H9 (cell line): ENCODE results near the gene RAET1L. TPM values are rescaled to one million over a fixed set of nuclear protein-coding genes. Genes with fewer than 3 reads are reported as not detected.

Source experiments
- DNase-seq: peaks from one replicate; pipeline ENCODE4 v3.0.0-alpha.2; 2017
- H2AFZ ChIP-seq: one replicate; pipeline ENCODE4 v1.6.1; 2013; ENCODE audit warnings: mild to moderate bottlenecking, low read length, control low read depth, moderate library complexity
- H2AK5ac ChIP-seq: 2 replicates; pipeline ENCODE4 v1.6.1; 2013; ENCODE audit warnings: low read length, control low read depth, mixed read lengths; ENCODE audit not compliant: insufficient read length
- H2BK120ac ChIP-seq: one replicate; pipeline ENCODE4 v1.6.1; 2013; ENCODE audit warnings: low read depth, mild to moderate bottlenecking, low read length, control low read depth, inconsistent platforms; ENCODE audit not compliant: poor library complexity, severe bottlenecking
- H2BK12ac ChIP-seq: 2 replicates; pipeline ENCODE4 v1.6.1; 2013; ENCODE audit warnings: low read length, control low read depth, mixed read lengths, low read depth; ENCODE audit not compliant: insufficient read length
- H2BK15ac ChIP-seq: 2 replicates; pipeline ENCODE4 v1.6.1; 2013; ENCODE audit warnings: low read depth, low read length, control low read depth
- H2BK20ac ChIP-seq: one replicate; pipeline ENCODE4 v1.6.1; 2013; ENCODE audit warnings: low read depth, mild to moderate bottlenecking, low read length, control low read depth, inconsistent platforms; ENCODE audit not compliant: poor library complexity, severe bottlenecking
- H2BK5ac ChIP-seq: 2 replicates; pipeline ENCODE4 v1.6.1; 2013; ENCODE audit warnings: low read length, control low read depth, mixed read lengths; ENCODE audit not compliant: insufficient read length
- H3K14ac ChIP-seq: 2 replicates; pipeline ENCODE4 v1.6.1; 2013; ENCODE audit warnings: low read length, control low read depth; ENCODE audit not compliant: insufficient read depth
- H3K18ac ChIP-seq: 2 replicates; pipeline ENCODE4 v1.6.1; 2013; ENCODE audit warnings: low read depth, mild to moderate bottlenecking, mixed read lengths, low read length, control low read depth; ENCODE audit not compliant: insufficient read length
- H3K23ac ChIP-seq: 2 replicates; pipeline ENCODE4 v1.6.1; 2013; ENCODE audit warnings: low read length, control low read depth, mixed read lengths, low read depth; ENCODE audit not compliant: insufficient read length
- H3K23me2 ChIP-seq: 2 replicates; pipeline ENCODE4 v1.6.1; 2013; ENCODE audit warnings: low read depth, mild to moderate bottlenecking, mixed read lengths, low read length, control low read depth; ENCODE audit not compliant: insufficient read length, poor library complexity, severe bottlenecking
- H3K27ac ChIP-seq: 2 replicates; pipeline ENCODE4 v1.5.1; 2013; ENCODE audit warnings: low read length, control low read depth, mixed read lengths, low read depth; ENCODE audit not compliant: insufficient read length
- H3K27me3 ChIP-seq: 2 replicates; pipeline ENCODE4 v1.6.1; 2013; ENCODE audit warnings: low read length, control low read depth, inconsistent platforms; ENCODE audit not compliant: insufficient read depth
- H3K4ac ChIP-seq: 2 replicates; pipeline ENCODE4 v1.6.1; 2013; ENCODE audit warnings: low read depth, mild to moderate bottlenecking, control low read depth, inconsistent platforms, low read length, moderate library complexity
- H3K4me1 ChIP-seq: 2 replicates; pipeline ENCODE4 v1.6.1; 2013; ENCODE audit warnings: low read length, control low read depth, inconsistent platforms; ENCODE audit not compliant: insufficient read depth
- H3K4me2 ChIP-seq: 2 replicates; pipeline ENCODE4 v1.6.1; 2013; ENCODE audit warnings: low read length, control low read depth, mixed read lengths; ENCODE audit not compliant: insufficient read length, insufficient read depth
- H3K56ac ChIP-seq: 2 replicates; pipeline ENCODE4 v1.6.1; 2013; ENCODE audit warnings: low read depth, mild to moderate bottlenecking, mixed read lengths, low read length, control low read depth; ENCODE audit not compliant: insufficient read length
- H3K79me1 ChIP-seq: 2 replicates; pipeline ENCODE4 v1.6.1; 2013; ENCODE audit warnings: low read depth, mild to moderate bottlenecking, moderate library complexity, low read length, control low read depth, inconsistent platforms; ENCODE audit not compliant: insufficient read depth, poor library complexity, severe bottlenecking
- H3K79me2 ChIP-seq: 2 replicates; pipeline ENCODE4 v1.6.1; 2013; ENCODE audit warnings: low read length, control low read depth, inconsistent platforms; ENCODE audit not compliant: insufficient read depth
- H3K9ac ChIP-seq: 2 replicates; pipeline ENCODE4 v1.6.1; 2013; ENCODE audit warnings: low read length, control low read depth, mixed read lengths; ENCODE audit not compliant: insufficient read length; ENCODE audit errors: extremely low read depth
- H3K9me3 ChIP-seq: one replicate; pipeline ENCODE4 v1.6.1; 2013; ENCODE audit warnings: low read depth, low read length, inconsistent platforms; ENCODE audit not compliant: control insufficient read depth
- H3T11ph ChIP-seq: one replicate; pipeline ENCODE4 v1.6.1; 2013; ENCODE audit warnings: mild to moderate bottlenecking, low read length, control low read depth, inconsistent platforms
- H4K20me1 ChIP-seq: one replicate; pipeline ENCODE4 v1.6.1; 2013; ENCODE audit not compliant: control insufficient read depth, insufficient read length, insufficient read depth
- H4K5ac ChIP-seq: 2 replicates; pipeline ENCODE4 v1.6.1; 2013; ENCODE audit warnings: low read depth, mild to moderate bottlenecking, mixed read lengths, low read length, control low read depth; ENCODE audit not compliant: insufficient read length
- H4K8ac ChIP-seq: replicated peaks from 2 replicates; pipeline ENCODE4 v1.6.1; 2013; ENCODE audit warnings: low read length, control low read depth, mixed read lengths, low read depth; ENCODE audit not compliant: insufficient read length
- H4K91ac ChIP-seq: 2 replicates; pipeline ENCODE4 v1.6.1; 2013; ENCODE audit warnings: low read depth, mild to moderate bottlenecking, moderate library complexity, mixed read lengths, low read length, control low read depth; ENCODE audit not compliant: insufficient read length
- H3K27ac Mint-ChIP-seq, 3 experiments: 2 replicates in 2 of 3; 3 replicates in 1 of 3; pipeline ENCODE4 v1.8.0; 2020 to 2021; ENCODE audit warnings: mixed read lengths in 3 of 3, mild to moderate bottlenecking in 1 of 3, moderate library complexity in 1 of 3
- H3K27me3 Mint-ChIP-seq: 2 replicates; pipeline ENCODE4 v1.8.0; 2021; ENCODE audit warnings: low read depth, mild to moderate bottlenecking, moderate library complexity, mixed read lengths
- H3K36me3 Mint-ChIP-seq, 3 experiments: 2 replicates in 2 of 3; 3 replicates in 1 of 3; pipeline ENCODE4 v1.8.0; 2020 to 2021; ENCODE audit warnings: low read depth in 3 of 3, mixed read lengths in 3 of 3; ENCODE audit not compliant: insufficient read depth in 1 of 3
- H3K4me1 Mint-ChIP-seq, 2 experiments: 2 replicates each; pipeline ENCODE4 v1.8.0; 2020; ENCODE audit warnings: mixed read lengths in 2 of 2
- H3K4me3 Mint-ChIP-seq, 2 experiments: 2 replicates in 1 of 2; 3 replicates in 1 of 2; pipeline ENCODE4 v1.8.0; 2020 to 2021; ENCODE audit warnings: mild to moderate bottlenecking in 2 of 2, mixed read lengths in 2 of 2, moderate library complexity in 1 of 2
- H3K9me3 Mint-ChIP-seq, 2 experiments: 2 replicates in 1 of 2; 3 replicates in 1 of 2; pipeline ENCODE4 v1.8.0; 2020; ENCODE audit warnings: mild to moderate bottlenecking in 2 of 2, mixed read lengths in 2 of 2, moderate library complexity in 1 of 2
- CTCF ChIP-seq: fragments of 200-600 bp; sonication (generic); conservative IDR thresholded peaks from 3 replicates; pipeline ENCODE4 v1.8.0; 2021; ENCODE audit warnings: antibody characterized with exemption, mild to moderate bottlenecking
- WGBS: extraction: QIAGEN DNeasy Blood & Tissue Kit; methylation state at CpG from one replicate; pipeline ENCODE4 v1.1.7; 2013; ENCODE audit warnings: missing lambda C conversion rate, low lambda C conversion rate, mixed read lengths; ENCODE audit not compliant: insufficient read length; ENCODE audit errors: extremely low coverage; 5-methylcytosine and 5-hydroxymethylcytosine counted together
- total RNA-seq: library from RNA; stranded (reverse); gene quantifications from 2 replicates; pipeline ENCODE4 v1.2.1, GENCODE V29; 2021

Gene RAET1L
- total RNA-seq, 1 experiment from 2014 or later: not detected

DNA sequence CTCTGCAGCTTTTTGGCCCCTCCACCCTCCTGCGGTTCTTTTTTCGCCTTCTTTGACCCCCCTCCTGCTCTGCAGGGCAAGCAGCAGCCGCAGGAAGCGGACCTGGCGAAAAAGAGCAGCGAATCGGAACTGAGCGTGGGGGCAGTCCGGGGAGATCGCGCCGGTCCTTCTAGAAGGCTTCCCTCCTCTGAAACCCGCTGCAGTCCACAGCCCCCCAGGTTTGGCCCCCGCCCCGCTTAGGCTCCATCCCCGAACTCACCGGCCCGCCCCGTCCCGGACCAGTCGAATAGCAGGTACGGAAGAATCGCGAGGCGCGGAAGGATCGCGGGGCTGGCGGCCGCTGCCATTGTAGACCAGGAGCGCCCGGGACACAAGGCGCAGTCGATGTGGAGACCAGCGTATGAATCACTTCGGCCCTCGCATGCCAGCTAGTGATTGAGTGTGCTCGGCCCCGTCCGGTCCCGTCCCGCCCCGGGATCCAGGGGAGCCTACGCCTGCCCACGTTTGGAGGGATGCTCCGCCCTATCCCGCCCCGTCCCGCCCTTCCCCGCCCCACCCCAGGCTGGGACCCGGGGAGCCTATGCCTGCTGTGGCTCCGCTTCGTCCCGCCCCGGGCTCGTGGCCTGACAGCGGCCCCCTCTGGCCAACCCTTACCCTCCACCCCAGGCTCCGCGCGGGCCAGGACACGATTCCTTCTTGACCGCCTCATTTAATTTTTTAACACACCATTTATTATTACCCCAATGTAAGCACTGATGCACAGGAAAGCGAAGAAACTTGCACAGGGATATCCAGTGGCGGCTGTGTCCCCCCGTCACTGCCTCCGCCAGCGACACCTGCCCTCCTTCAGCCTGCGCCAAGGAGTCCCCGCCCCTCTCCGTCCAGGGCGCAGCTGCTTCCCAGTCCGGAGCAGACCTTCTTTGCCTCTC, 43.7 kb upstream of the RAET1L start, which contains the start of gene ULBP3:
TSS of gene ULBP3 (minus strand) at position 402 of the 929 bp plus-strand sequence. CDS start at position 347, 55 bp downstream.
- no peaks in the 10 kb centered on the region; the same call in 1 of the 2 replicates for H3K27me3 ChIP-seq
- H2AFZ ChIP-seq: no peak within 1 kb of the TSS
- H2BK15ac ChIP-seq: no peak within 1 kb of the TSS
- peak within 1 kb of the TSS; percentile 74 to 81 for H3K4me3 Mint-ChIP-seq
- H3K79me1 ChIP-seq: no peaks in the 10 kb centered on the region
- peak within 1 kb of the TSS; percentile 58; the same call in 1 of the 2 replicates for H3K14ac ChIP-seq
- no peak within 1 kb of the TSS for H3K18ac ChIP-seq
- H2BK20ac ChIP-seq: no peak within 1 kb of the TSS
- no CpG with 5 or more reads among the region's 72 CpGs for WGBS
- peaks cover 6% of the 10 kb centered on the region for H3K23me2 ChIP-seq
- no peak within 1 kb of the TSS for H4K5ac ChIP-seq
- H3K4me1 Mint-ChIP-seq: peaks cover 13 to 17% of the 10 kb centered on the region in 2 experiments
- no peak within 1 kb of the TSS for H3T11ph ChIP-seq
- no peaks in the 10 kb centered on the region for H3K79me2 ChIP-seq
- peak; percentile 94 for DNase-seq
- no peak within 1 kb of the TSS; a peak in 1 of 7 replicates for H3K27ac Mint-ChIP-seq
- no peak within 1 kb of the TSS for H3K56ac ChIP-seq
- H4K20me1 ChIP-seq: no peaks in the 10 kb centered on the region
- H3K9me3 Mint-ChIP-seq: no peaks in the 10 kb centered on the region; a peak in 1 of 5 replicates
- no peak within 1 kb of the TSS for H2AK5ac ChIP-seq
- H3K4me1 ChIP-seq: no peaks in the 10 kb centered on the region; the same call in 1 of the 2 replicates
- H3K27me3 Mint-ChIP-seq: peaks cover 41% of the 10 kb centered on the region
- TF ChIP-seq CTCF: peak; percentile 67
- H4K8ac ChIP-seq: no peak within 1 kb of the TSS
- no peak within 1 kb of the TSS for H3K4ac ChIP-seq
- peak within 1 kb of the TSS; percentile 65 for H3K9ac ChIP-seq
- H2BK5ac ChIP-seq: no peak within 1 kb of the TSS
- no peak within 1 kb of the TSS for H2BK120ac ChIP-seq
- H3K4me2 ChIP-seq: peak within 1 kb of the TSS; percentile 77
- H3K9me3 ChIP-seq: no peaks in the 10 kb centered on the region
- H3K27ac ChIP-seq: no peak within 1 kb of the TSS
- no peak within 1 kb of the TSS for H4K91ac ChIP-seq
- H3K23ac ChIP-seq: no peak within 1 kb of the TSS
- H3K36me3 Mint-ChIP-seq: peaks cover 0 to 7% (median 4%) of the 10 kb centered on the region in 3 experiments; a peak in 3 of 7 replicates
- H2BK12ac ChIP-seq: no peak within 1 kb of the TSS
